Tibial nerve (tissue), 4 donors: ENCODE measurements around the gene TNFSF13B. TPM values are rescaled to one million over a fixed set of nuclear protein-coding genes. Genes with fewer than 3 reads are reported as not detected.

Experiments used
- DNase-seq, 2 donors: peaks; one replicate each; pipeline ENCODE4 v3.0.0-alpha.2; 2019; ENCODE audit warnings: low spot score in 2 of 2
- H3K27ac ChIP-seq, 4 donors: fragments of 200-600 bp; sonication (generic) in 3 of 4; one replicate each; pipeline ENCODE4 v1.5.1; 2017 to 2019; ENCODE audit warnings: mild to moderate bottlenecking in 1 of 4
- H3K27me3 ChIP-seq, 2 donors: fragments of 200-600 bp; sonication (generic) in 1 of 2; one replicate each; pipeline versions ENCODE4 v1.5.1 to v1.6.0; 2017 to 2019
- H3K36me3 ChIP-seq, 3 donors: fragments of 200-600 bp; sonication (generic); one replicate each; pipeline ENCODE4 v1.5.1; 2018 to 2019
- H3K4me1 ChIP-seq, 4 donors: fragments of 200-600 bp; sonication (generic) in 3 of 4; one replicate each; pipeline ENCODE4 v1.5.1; 2017 to 2019
- H3K4me3 ChIP-seq, 4 donors: fragments of 200-600 bp; sonication (generic) in 3 of 4; one replicate each; pipeline ENCODE4 v1.5.1; 2017 to 2019; ENCODE audit warnings: mild to moderate bottlenecking in 1 of 4, moderate library complexity in 1 of 4
- H3K9me3 ChIP-seq, 4 donors: fragments of 200-600 bp; sonication (generic) in 3 of 4; one replicate each; pipeline ENCODE4 v1.5.1; 2017 to 2019
- CTCF ChIP-seq, 5 experiments: fragments of 200-600 bp in 3 of 5; fragments of 450-650 bp in 2 of 5; sonication (generic) in 3 of 5; IDR thresholded peaks; one replicate each; pipeline ENCODE4 v1.5.1; 2016 to 2019; ENCODE audit warnings: antibody characterized with exemption in 5 of 5, mild to moderate bottlenecking in 3 of 5, moderate library complexity in 2 of 5
- EP300 ChIP-seq, 2 donors: sonication (generic); formaldehyde crosslinking; IDR thresholded peaks; one replicate each; pipeline ENCODE4 v1.6.1; 2017; ENCODE audit warnings: antibody characterized with exemption in 2 of 2, mild to moderate bottlenecking in 1 of 2
- POLR2A ChIP-seq, 2 donors: fragments of 450-650 bp; IDR thresholded peaks; one replicate each; pipeline ENCODE4 v1.6.1; 2017; ENCODE audit warnings: antibody characterized with exemption in 2 of 2, mild to moderate bottlenecking in 2 of 2, moderate library complexity in 2 of 2
- WGBS, 2 donors: methylation state at CpG; one replicate each; pipeline ENCODE4 v1.1.5; 2018; 5-methylcytosine and 5-hydroxymethylcytosine counted together
- total RNA-seq, 4 donors: library from RNA; depleted of rRNA; stranded (reverse); fragments of >200 nt; gene quantifications; one replicate each; pipeline ENCODE4 v1.1.0, GENCODE V29; 2016

The TNFSF13B gene
- 1 to 10 TPM in 3 of 4 donors, under 1 TPM in 1; 0.44 to 6.7 (median 1.6) TPM for total RNA-seq

GRCh38 chr13:108269601-108270328 lies at the start of gene TNFSF13B:
Gene TNFSF13B, plus strand, starts transcription at chr13:108269718. Its CDS starts 178 bp downstream, at chr13:108269896.
- Histone ChIP-seq H3K9me3 (no peaks in the 10 kb centered on the region), H3K4me1 (peaks cover 0 to 39% (median 10%) of the 10 kb centered on the region in 4 donors), H3K4me3 (peak within 1 kb of the TSS; percentile 18 to 51 (median 40)), H3K27ac (peak within 1 kb of the TSS in 3 of 4 donors; percentile 64 to 79 (median 65)), H3K27me3 (no peaks in the 10 kb centered on the region), H3K36me3 (no peaks in the 10 kb centered on the region)
- 22 to 28% methylated on average over 16 of the region's 16 CpGs for WGBS, 2 donors
- DNase-seq, result no peak
- TF ChIP-seq EP300 (IDR thresholded peaks at IDR 0.05) (peak in 1 of 2 donors; percentile 40), POLR2A (IDR thresholded peaks at IDR 0.05) (no peak), CTCF (IDR thresholded peaks at IDR 0.05) (no peak)

DNA sequence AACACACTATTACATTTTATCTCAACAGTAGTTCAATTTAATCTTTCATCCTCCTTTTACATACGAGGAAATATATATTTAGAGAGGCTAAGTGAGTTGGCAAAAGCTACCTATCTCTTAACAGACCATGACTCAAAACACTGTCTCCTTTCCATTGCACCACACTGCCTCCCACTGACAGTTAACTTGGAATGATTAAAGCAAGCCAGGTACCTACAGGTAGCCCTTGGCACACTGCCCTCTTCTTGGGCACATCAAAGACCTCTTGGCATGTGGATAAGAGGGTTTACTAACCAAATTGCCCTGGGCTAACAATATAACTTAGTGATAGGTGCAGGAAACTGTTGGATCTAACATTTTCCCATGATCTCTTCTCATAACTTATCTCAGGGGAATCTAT lies 49.5 kb upstream of the TNFSF13B start:
- 60 to 67% methylated on average over 1 of the region's 1 CpG for WGBS, 2 donors
- Histone ChIP-seq H3K4me1 (peaks cover 0 to 72% (median 35%) of the 10 kb centered on the region in 4 donors), H3K27ac (no peak overlapping the region), H3K4me3 (no peak overlapping the region), H3K9me3 (no peaks in the 10 kb centered on the region), H3K36me3 (no peaks in the 10 kb centered on the region), H3K27me3 (no peaks in the 10 kb centered on the region)
- DNase-seq, result no peak
- TF ChIP-seq CTCF (IDR thresholded peaks at IDR 0.05) (no peak), POLR2A (IDR thresholded peaks at IDR 0.05) (no peak), EP300 (IDR thresholded peaks at IDR 0.05) (no peak)

DNA sequence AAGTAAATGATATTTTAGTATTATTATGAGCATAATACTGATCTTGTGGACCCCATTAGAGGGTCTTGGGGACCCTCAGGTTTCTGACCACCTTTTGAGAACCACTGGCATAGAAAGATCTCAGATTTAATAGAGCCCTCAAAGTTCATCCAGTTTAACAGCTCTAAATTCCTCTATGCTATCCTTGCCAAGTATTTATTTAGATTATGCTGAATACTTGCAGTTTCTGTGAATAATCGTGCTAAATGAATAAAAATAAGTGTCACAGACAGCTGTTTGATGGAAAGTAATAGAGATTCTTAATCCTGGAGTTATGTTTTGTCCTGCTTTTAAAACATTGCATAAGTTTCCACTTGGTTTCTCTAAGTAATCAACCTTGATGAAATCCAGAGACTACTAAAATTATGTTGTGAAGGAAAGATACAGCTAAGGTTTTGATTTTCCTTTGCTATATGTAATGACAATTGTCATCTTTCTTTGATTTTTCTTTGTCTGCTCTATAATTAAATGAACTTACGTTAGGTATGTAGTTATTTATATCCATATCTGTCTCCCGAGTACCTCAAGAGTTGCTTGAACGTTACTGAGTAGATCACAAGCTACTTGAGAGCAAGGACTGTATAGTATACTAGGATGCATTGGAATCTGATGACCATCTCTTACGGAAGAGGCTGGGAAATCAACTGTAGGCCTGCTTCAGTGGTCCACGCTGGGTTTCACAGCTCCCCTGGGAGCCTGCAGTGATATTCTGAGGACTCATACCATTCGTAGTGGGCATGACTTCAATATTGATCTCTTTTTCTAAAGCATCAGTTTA lies 45.6 kb upstream of the TNFSF13B start:
- no peak for DNase-seq
- Histone ChIP-seq H3K36me3 (no peaks in the 10 kb centered on the region), H3K4me1 (peaks cover 0 to 72% (median 20%) of the 10 kb centered on the region in 4 donors), H3K27ac (no peak overlapping the region), H3K4me3 (no peak overlapping the region), H3K9me3 (no peaks in the 10 kb centered on the region), H3K27me3 (no peaks in the 10 kb centered on the region)
- TF ChIP-seq CTCF (IDR thresholded peaks at IDR 0.05), result no peak
- TF ChIP-seq EP300 (IDR thresholded peaks at IDR 0.05), result no peak
- no peak for TF ChIP-seq POLR2A (IDR thresholded peaks at IDR 0.05)
- 69 to 75% methylated on average over 7 of the region's 7 CpGs for WGBS, 2 donors

DNA sequence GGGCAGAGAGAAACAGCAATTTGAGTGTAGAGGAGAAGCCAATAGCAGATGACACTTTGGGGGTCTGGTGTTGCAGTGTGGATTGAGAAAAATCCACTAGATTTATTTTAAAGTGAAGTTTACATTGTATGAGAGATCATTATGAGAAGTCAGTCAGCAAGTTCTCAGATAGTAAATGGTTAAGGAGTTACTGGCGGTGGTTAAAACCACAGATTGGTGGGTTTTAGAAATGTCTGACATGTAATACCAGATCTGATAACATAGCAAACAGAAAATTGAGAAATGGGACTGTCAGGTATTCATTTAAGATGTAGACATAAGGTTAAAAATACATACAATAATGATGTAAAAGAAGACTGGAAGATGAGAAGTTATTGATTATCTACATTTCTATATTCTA lies 44.1 kb upstream of the TNFSF13B start:
- Histone ChIP-seq H3K36me3 (peaks cover 0 to 7% (median 0%) of the 10 kb centered on the region in 3 donors), H3K9me3 (no peaks in the 10 kb centered on the region), H3K27ac (no peak overlapping the region), H3K4me3 (no peak overlapping the region), H3K27me3 (no peaks in the 10 kb centered on the region), H3K4me1 (peaks cover 0 to 58% (median 5%) of the 10 kb centered on the region in 4 donors)
- no peak for DNase-seq
- TF ChIP-seq CTCF (IDR thresholded peaks at IDR 0.05) (no peak), POLR2A (IDR thresholded peaks at IDR 0.05) (no peak), EP300 (IDR thresholded peaks at IDR 0.05) (no peak)
- WGBS, 2 donors, result 66 to 69% methylated on average over 1 of the region's 1 CpG

GRCh38 chr13:108226184-108226583 lies 43.3 kb upstream of the TNFSF13B start:
- TF ChIP-seq CTCF (IDR thresholded peaks at IDR 0.05), result no peak
- no peak for TF ChIP-seq EP300 (IDR thresholded peaks at IDR 0.05)
- TF ChIP-seq POLR2A (IDR thresholded peaks at IDR 0.05), result no peak
- H3K27ac ChIP-seq, result no peak overlapping the region
- H3K4me1 ChIP-seq, result peaks cover 0 to 53% (median 3%) of the 10 kb centered on the region in 4 donors
- H3K4me3 ChIP-seq, result no peak overlapping the region
- 9 to 18% methylated on average over 1 of the region's 1 CpG for WGBS, 2 donors
- peaks cover 0 to 7% (median 0%) of the 10 kb centered on the region in 3 donors for H3K36me3 ChIP-seq
- no peak for DNase-seq
- no peaks in the 10 kb centered on the region for H3K9me3 ChIP-seq
- no peaks in the 10 kb centered on the region for H3K27me3 ChIP-seq
